GM12873 (cell line): ENCODE data around the gene POLR3GL.

Experiments used
- CTCF ChIP-seq: IDR thresholded peaks from 2 replicates; pipeline ENCODE4 v1.5.1; 2012; ENCODE audit warnings: low read depth, mild to moderate bottlenecking, moderate library complexity, low read length, control low read depth; ENCODE audit not compliant: insufficient read depth; ENCODE audit errors: missing control alignments

The POLR3GL gene

GRCh38 chr1:145926686-145927062, 37.8 kb upstream of the POLR3GL start:
- TF ChIP-seq CTCF = no peak

- peak; percentile 68 for TF ChIP-seq CTCF
Measured at GRCh38 chr1:145927063-145927886, 37.2 kb upstream of the POLR3GL start, which contains the start of gene RBM8A. Gene RBM8A, minus strand, starts transcription at chr1:145927484. Its CDS starts 58 bp downstream, at chr1:145927426.

GRCh38 chr1:145927916-145928643, 36.4 kb upstream of the POLR3GL start:
- TF ChIP-seq CTCF = no peak

GRCh38 chr1:145935708-145936107, 28.8 kb upstream of the POLR3GL start:
- TF ChIP-seq CTCF = no peak

GRCh38 chr1:145936247-145936646, 28.2 kb upstream of the POLR3GL start:
- no peak for TF ChIP-seq CTCF

- TF ChIP-seq CTCF = no peak
Measured at GRCh38 chr1:145937436-145937835, 27.1 kb upstream of the POLR3GL start.

GRCh38 chr1:145942405-145942804, 22.1 kb upstream of the POLR3GL start:
- TF ChIP-seq CTCF = no peak
